ENCODE results near the gene PIK3C2A. TPM values are rescaled to one million over a fixed set of nuclear protein-coding genes. Genes with fewer than 3 reads are reported as not detected.

Gene PIK3C2A
- total and polyA plus RNA-seq, 7 experiments from 2014 or later: 5.0 to 56.4 (median 40.6) TPM

DNA sequence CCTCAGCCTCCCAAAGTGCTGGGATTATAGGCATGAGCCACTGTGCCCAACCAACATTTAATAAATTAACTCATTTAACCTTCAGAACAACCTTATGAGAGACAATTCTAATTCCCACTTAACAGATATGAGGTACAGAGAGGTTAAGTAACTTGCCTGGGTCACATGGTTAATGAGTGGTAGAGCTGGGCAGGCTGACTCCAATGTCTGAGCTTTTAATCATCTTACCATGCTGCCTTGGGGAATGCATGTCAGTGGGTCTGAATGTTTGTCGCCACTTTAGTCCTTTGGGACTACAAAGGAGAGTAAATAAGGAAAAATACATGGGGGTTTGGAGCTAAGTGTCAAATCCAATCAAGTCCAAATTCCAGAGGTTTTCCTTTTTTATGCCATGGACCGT is 11.2 kb upstream of the PIK3C2A start:
- POLR2A ChIA-PET: no interaction called here
- H3K4me3 ChIP-seq (ENCODE audit: low read length): no peak overlapping the region
- CTCF ChIA-PET: no interaction called here
- Mint-ChIP-seq H3K27me3 (peaks cover 0 to 23% (median 0%) of the 10 kb centered on the region in 5 donors), H3K27ac (no peak overlapping the region), H3K4me1 (no peaks in the 10 kb centered on the region), H3K4me3 (no peak overlapping the region), H3K9me3 (peaks cover 0 to 8% (median 2%) of the 10 kb centered on the region in 11 donors), H3K36me3 (peaks cover 0 to 5% (median 0%) of the 10 kb centered on the region in 5 donors)
- no peak overlapping the region for H3K27ac ChIP-seq (ENCODE audit: low read depth, low read length)
- DNase-seq (no peak), ATAC-seq (no peak)
- intact Hi-C loops (cut with micrococcal nuclease): no loop called here
- H3K9me3 ChIP-seq (ENCODE audit: control insufficient read depth in 2 of 3, low read length in 3 of 3): no peaks in the 10 kb centered on the region
- no peaks in the 10 kb centered on the region for H3K36me3 ChIP-seq (ENCODE audit: control insufficient read depth in 2 of 3, insufficient read depth in 3 of 3, low read length in 3 of 3)
- no peaks in the 10 kb centered on the region for H3K27me3 ChIP-seq (ENCODE audit: control insufficient read depth in 2 of 2, insufficient read depth in 2 of 2, low read length in 2 of 2)
- no peaks in the 10 kb centered on the region for H3K4me1 ChIP-seq (ENCODE audit: control insufficient read depth in 2 of 2, insufficient read depth in 2 of 2, low read length in 2 of 2)

- Histone ChIP-seq H3K27me3 (ENCODE audit: control insufficient read depth in 2 of 2, insufficient read depth in 2 of 2, low read length in 2 of 2) (no peaks in the 10 kb centered on the region), H3K4me1 (ENCODE audit: control insufficient read depth in 2 of 2, insufficient read depth in 2 of 2, low read length in 2 of 2) (no peaks in the 10 kb centered on the region), H3K4me3 (ENCODE audit: low read length) (no peak overlapping the region), H3K9me3 (ENCODE audit: control insufficient read depth in 2 of 3, low read length in 3 of 3) (no peaks in the 10 kb centered on the region), H3K36me3 (ENCODE audit: control insufficient read depth in 2 of 3, insufficient read depth in 3 of 3, low read length in 3 of 3) (no peaks in the 10 kb centered on the region), H3K27ac (ENCODE audit: low read depth, low read length) (no peak overlapping the region)
- ATAC-seq: no peak
- H3K27ac Mint-ChIP-seq: no peak overlapping the region
- no peaks in the 10 kb centered on the region for H3K4me1 Mint-ChIP-seq
- no peak overlapping the region for H3K4me3 Mint-ChIP-seq
- H3K36me3 Mint-ChIP-seq: peaks cover 0 to 9% (median 0%) of the 10 kb centered on the region in 5 donors
- DNase-seq: no peak
- ChIA-PET CTCF (interaction anchor here (1.6 kb wide), 1 partner anchor 12 kb away, joined by 4 read pairs; no protein-coding TSS in a partner anchor), POLR2A (no interaction called here)
- peaks cover 0 to 23% (median 0%) of the 10 kb centered on the region in 5 donors for H3K27me3 Mint-ChIP-seq
- intact Hi-C loops (cut with micrococcal nuclease): no loop called here
- peaks cover 0 to 9% (median 2%) of the 10 kb centered on the region in 11 donors for H3K9me3 Mint-ChIP-seq
These were observed 10.6 kb upstream of the PIK3C2A start for GRCh38 chr11:17218403-17218802.

- Histone ChIP-seq H3K9me3 (ENCODE audit: control insufficient read depth in 2 of 3, low read length in 3 of 3) (no peaks in the 10 kb centered on the region), H3K4me1 (ENCODE audit: control insufficient read depth in 2 of 2, insufficient read depth in 2 of 2, low read length in 2 of 2) (no peaks in the 10 kb centered on the region), H3K36me3 (ENCODE audit: control insufficient read depth in 2 of 3, insufficient read depth in 3 of 3, low read length in 3 of 3) (no peaks in the 10 kb centered on the region), H3K4me3 (ENCODE audit: low read length) (no peak overlapping the region), H3K27me3 (ENCODE audit: control insufficient read depth in 2 of 2, insufficient read depth in 2 of 2, low read length in 2 of 2) (no peaks in the 10 kb centered on the region), H3K27ac (ENCODE audit: low read depth, low read length) (no peak overlapping the region)
- Mint-ChIP-seq H3K9me3 (peaks cover 0 to 11% (median 2%) of the 10 kb centered on the region in 11 donors), H3K27ac (no peak overlapping the region), H3K36me3 (peaks cover 0 to 15% (median 1%) of the 10 kb centered on the region in 5 donors), H3K4me3 (no peak overlapping the region), H3K4me1 (no peaks in the 10 kb centered on the region), H3K27me3 (peaks cover 0 to 19% (median 0%) of the 10 kb centered on the region in 5 donors)
- intact Hi-C loops (cut with micrococcal nuclease): no loop called here
- DNase-seq: no peak
- no peak for ATAC-seq
- ChIA-PET POLR2A (interaction anchor here (0.7 to 1.0 kb wide), 2 partner anchors 10 to 66 kb away, joined by 3 to 4 read pairs; no protein-coding TSS in a partner anchor), CTCF (interaction anchor here (1.6 kb wide), 1 partner anchor 13 kb away, joined by 4 read pairs; no protein-coding TSS in a partner anchor)
These were observed 9.6 kb upstream of the PIK3C2A start for GRCh38 chr11:17217401-17217800.

DNA sequence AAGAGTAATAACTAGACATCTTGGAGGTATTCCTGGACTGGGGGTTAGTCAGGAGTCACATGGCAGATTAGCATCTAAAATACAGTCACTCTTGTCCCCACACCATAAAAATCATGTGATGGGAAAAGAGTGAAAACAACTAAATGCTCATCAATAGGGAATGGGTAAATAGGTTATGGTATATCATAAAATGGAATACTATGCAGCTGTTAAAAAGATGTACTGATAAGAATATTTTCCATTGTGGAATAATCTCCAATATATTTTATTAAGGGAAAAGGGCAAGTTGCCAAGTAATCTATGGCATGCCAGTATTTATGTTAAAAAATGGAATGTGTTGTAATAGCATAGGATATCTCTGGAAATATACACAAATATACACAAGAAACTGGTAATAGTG is 6.6 kb upstream of the PIK3C2A start:
- CTCF ChIA-PET: no interaction called here
- Mint-ChIP-seq H3K27ac (no peak overlapping the region), H3K4me3 (no peak overlapping the region), H3K36me3 (peaks cover 0 to 20% (median 1%) of the 10 kb centered on the region in 5 donors), H3K27me3 (peaks cover 0 to 10% (median 0%) of the 10 kb centered on the region in 5 donors), H3K4me1 (peaks cover 4 to 14% (median 10%) of the 10 kb centered on the region in 7 donors), H3K9me3 (peaks cover 0 to 11% (median 2%) of the 10 kb centered on the region in 11 donors)
- H3K36me3 ChIP-seq (ENCODE audit: control insufficient read depth in 2 of 3, insufficient read depth in 3 of 3, low read length in 3 of 3): no peaks in the 10 kb centered on the region
- POLR2A ChIA-PET: no interaction called here
- H3K27ac ChIP-seq (ENCODE audit: low read depth, low read length): no peak overlapping the region
- DNase-seq (no peak), ATAC-seq (no peak)
- H3K27me3 ChIP-seq (ENCODE audit: control insufficient read depth in 2 of 2, insufficient read depth in 2 of 2, low read length in 2 of 2): no peaks in the 10 kb centered on the region
- H3K4me1 ChIP-seq (ENCODE audit: control insufficient read depth in 2 of 2, insufficient read depth in 2 of 2, low read length in 2 of 2): peaks cover 0 to 4% of the 10 kb centered on the region in 2 donors
- intact Hi-C loops (cut with micrococcal nuclease): no loop called here
- no peaks in the 10 kb centered on the region for H3K9me3 ChIP-seq (ENCODE audit: control insufficient read depth in 2 of 3, low read length in 3 of 3)
- no peak overlapping the region for H3K4me3 ChIP-seq (ENCODE audit: low read length)

DNA sequence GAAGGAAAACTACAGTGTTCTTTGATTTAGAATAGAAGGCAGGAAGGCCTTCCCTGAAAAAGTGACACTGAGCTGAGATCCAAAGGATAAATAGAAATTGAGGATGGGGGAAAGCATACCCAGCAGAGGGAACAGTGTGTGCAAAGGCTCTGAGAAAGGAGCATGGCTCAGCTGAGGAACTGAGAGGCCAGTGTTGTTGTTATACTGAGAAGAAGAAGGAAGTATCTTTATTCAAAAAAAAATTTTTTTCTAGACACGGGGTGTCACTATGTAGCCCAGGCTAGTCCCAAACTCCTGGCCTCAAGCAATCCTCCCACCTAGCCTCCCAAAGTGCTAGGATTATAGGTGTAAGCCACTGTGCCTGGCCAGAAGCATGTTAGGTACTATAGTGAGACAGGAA is 3.5 kb upstream of the PIK3C2A start:
- peaks cover 0 to 9% (median 0%) of the 10 kb centered on the region in 3 experiments for H3K36me3 ChIP-seq (ENCODE audit: control insufficient read depth in 2 of 3, insufficient read depth in 3 of 3, low read length in 3 of 3)
- ChIA-PET CTCF (no interaction called here), POLR2A (interaction anchor here (0.6 kb wide), 1 partner anchor 98 kb away, joined by 4 read pairs; no protein-coding TSS in a partner anchor)
- H3K27ac Mint-ChIP-seq: no peak overlapping the region
- peaks cover 25 to 36% (median 32%) of the 10 kb centered on the region in 7 donors for H3K4me1 Mint-ChIP-seq
- ATAC-seq: no peak
- no peak overlapping the region for H3K27ac ChIP-seq (ENCODE audit: low read depth, low read length)
- H3K4me3 Mint-ChIP-seq: no peak overlapping the region
- intact Hi-C loops (cut with micrococcal nuclease): no loop called here
- peaks cover 15% of the 10 kb centered on the region in 2 donors for H3K4me1 ChIP-seq (ENCODE audit: control insufficient read depth in 2 of 2, insufficient read depth in 2 of 2, low read length in 2 of 2)
- peaks cover 0 to 5% (median 0%) of the 10 kb centered on the region in 5 donors for H3K27me3 Mint-ChIP-seq
- H3K27me3 ChIP-seq (ENCODE audit: control insufficient read depth in 2 of 2, insufficient read depth in 2 of 2, low read length in 2 of 2): no peaks in the 10 kb centered on the region
- DNase-seq: no peak
- peaks cover 0 to 8% (median 2%) of the 10 kb centered on the region in 11 donors for H3K9me3 Mint-ChIP-seq
- H3K36me3 Mint-ChIP-seq: peaks cover 0 to 20% (median 4%) of the 10 kb centered on the region in 5 donors
- H3K9me3 ChIP-seq (ENCODE audit: control insufficient read depth in 2 of 3, low read length in 3 of 3): no peaks in the 10 kb centered on the region
- H3K4me3 ChIP-seq (ENCODE audit: low read length): no peak overlapping the region

GRCh38 chr11:17209939-17210245 is 2.1 kb upstream of the PIK3C2A start:
- Histone ChIP-seq H3K36me3 (ENCODE audit: control insufficient read depth in 2 of 3, insufficient read depth in 3 of 3, low read length in 3 of 3) (peaks cover 0 to 9% (median 0%) of the 10 kb centered on the region in 3 experiments), H3K27me3 (ENCODE audit: control insufficient read depth in 2 of 2, insufficient read depth in 2 of 2, low read length in 2 of 2) (no peaks in the 10 kb centered on the region), H3K27ac (ENCODE audit: low read depth, low read length) (peak overlapping the region; percentile 93), H3K4me3 (ENCODE audit: low read length) (no peak overlapping the region), H3K4me1 (ENCODE audit: control insufficient read depth in 2 of 2, insufficient read depth in 2 of 2, low read length in 2 of 2) (peaks cover 15 to 19% of the 10 kb centered on the region in 2 donors), H3K9me3 (ENCODE audit: control insufficient read depth in 2 of 3, low read length in 3 of 3) (no peaks in the 10 kb centered on the region)
- Mint-ChIP-seq H3K9me3 (peaks cover 0 to 8% (median 0%) of the 10 kb centered on the region in 11 donors), H3K4me3 (peak overlapping the region in 9 of 10 donors; percentile 90 to 99 (median 98)), H3K4me1 (peaks cover 27 to 42% (median 33%) of the 10 kb centered on the region in 7 donors), H3K36me3 (peaks cover 0 to 15% (median 4%) of the 10 kb centered on the region in 5 donors), H3K27ac (peak overlapping the region in 7 of 9 donors; percentile 87 to 98 (median 94)), H3K27me3 (no peaks in the 10 kb centered on the region)
- no peak for ATAC-seq
- ChIA-PET POLR2A (interaction anchor here (0.6 to 1.5 kb wide), 3 partner anchors 66 to 471 kb away, joined by 3 to 4 read pairs (median 3); partner anchors contain the start of gene NUCB2), CTCF (interaction anchor here (0.7 to 1.1 kb wide), 2 partner anchors 20 to 223 kb away, joined by 3 to 4 read pairs; no protein-coding TSS in a partner anchor)
- intact Hi-C loops (cut with micrococcal nuclease): loop anchor here (2.0 to 10.0 kb wide), 6 partner anchors 75 to 1315 kb away; partner anchors contain the start of genes C11orf58 (in 1 of the 2), GTF2H1 (in 1 of the 2), HPS5 (in 1 of the 2) and TSG101 (in 1 of the 2)
- DNase-seq: no peak
